Tibial artery (tissue), 4 donors: ENCODE data around the gene PIP4K2A.

Experiments used
- DNase-seq, 2 donors: peaks; one replicate each; pipeline ENCODE4 v3.0.0-alpha.2; 2019
- H3K27ac ChIP-seq, 2 donors: fragments of 200-600 bp; sonication (generic) in 1 of 2; 1 replicate in 1 of 2; 2 replicates in 1 of 2; pipeline ENCODE4 v1.5.1; 2018 to 2019; ENCODE audit warnings: mild to moderate bottlenecking in 1 of 2
- H3K27me3 ChIP-seq, 2 donors: fragments of 200-600 bp; sonication (generic) in 1 of 2; one replicate each; pipeline versions ENCODE4 v1.5.1 to v1.6.0; 2016 to 2019
- H3K36me3 ChIP-seq, 3 donors: fragments of 200-600 bp; sonication (generic) in 2 of 3; one replicate each; pipeline ENCODE4 v1.5.1; 2016 to 2019; ENCODE audit warnings: mild to moderate bottlenecking in 2 of 3
- H3K4me1 ChIP-seq, 4 donors: fragments of 200-600 bp; sonication (generic) in 2 of 4; 1 replicate in 3 of 4; 2 replicates in 1 of 4; pipeline ENCODE4 v1.5.1; 2016 to 2019
- H3K4me3 ChIP-seq, 2 donors: fragments of 200-600 bp; sonication (generic) in 1 of 2; 1 replicate in 1 of 2; 2 replicates in 1 of 2; pipeline ENCODE4 v1.5.1; 2018 to 2019; ENCODE audit warnings: mild to moderate bottlenecking in 2 of 2
- H3K9me3 ChIP-seq, 3 donors: fragments of 200-600 bp; sonication (generic) in 1 of 3; one replicate each; pipeline ENCODE4 v1.5.1; 2016 to 2019
- CTCF ChIP-seq, 2 experiments: fragments of 200-600 bp in 1 of 2; fragments of 450-650 bp in 1 of 2; IDR thresholded peaks; one replicate each; pipeline ENCODE4 v1.5.1; 2017 to 2019; ENCODE audit warnings: antibody characterized with exemption in 2 of 2, mild to moderate bottlenecking in 1 of 2, moderate library complexity in 1 of 2
- intact Hi-C: fragments of 100-400 bp; cut with DNase I; formaldehyde crosslinking; loops from one replicate; pipeline ENCODE4 v1.15.0; 2023; ENCODE audit warnings: low total_unique reads

Gene PIP4K2A

GRCh38 chr10:22552888-22553378 is 161.4 kb downstream of the PIP4K2A start:
- no peak for TF ChIP-seq CTCF (IDR thresholded peaks at IDR 0.05)
- no peaks in the 10 kb centered on the region for H3K9me3 ChIP-seq
- peaks cover 16 to 26% (median 17%) of the 10 kb centered on the region in 3 donors for H3K36me3 ChIP-seq
- no peaks in the 10 kb centered on the region for H3K27me3 ChIP-seq
- H3K4me1 ChIP-seq, result peaks cover 0 to 29% (median 12%) of the 10 kb centered on the region in 4 donors
- intact Hi-C loops, result no loop called here
- H3K4me3 ChIP-seq, result no peak overlapping the region
- DNase-seq, result no peak
- H3K27ac ChIP-seq, result no peak overlapping the region

- Histone ChIP-seq H3K27me3 (no peaks in the 10 kb centered on the region), H3K4me3 (no peak overlapping the region), H3K9me3 (no peaks in the 10 kb centered on the region), H3K4me1 (peaks cover 0 to 29% (median 12%) of the 10 kb centered on the region in 4 donors), H3K27ac (no peak overlapping the region), H3K36me3 (peaks cover 23 to 37% (median 28%) of the 10 kb centered on the region in 3 donors)
- intact Hi-C loops, result no loop called here
- no peak for DNase-seq
- TF ChIP-seq CTCF (IDR thresholded peaks at IDR 0.05), result no peak
Observed at GRCh38 chr10:22551681-22552365, 162.6 kb downstream of the PIP4K2A start.

- Histone ChIP-seq H3K36me3 (peaks cover 26 to 47% (median 38%) of the 10 kb centered on the region in 3 donors), H3K9me3 (no peaks in the 10 kb centered on the region), H3K27ac (no peak overlapping the region), H3K27me3 (no peaks in the 10 kb centered on the region), H3K4me3 (no peak overlapping the region), H3K4me1 (peaks cover 0 to 29% (median 12%) of the 10 kb centered on the region in 4 donors)
- peak; percentile 44 for TF ChIP-seq CTCF (IDR thresholded peaks at IDR 0.05)
- intact Hi-C loops, result no loop called here
- peak in 1 of 2 donors; percentile 43 for DNase-seq
Observed at GRCh38 chr10:22550732-22551131, 163.6 kb downstream of the PIP4K2A start.

GRCh38 chr10:22548344-22548743 is 166.0 kb downstream of the PIP4K2A start:
- Histone ChIP-seq H3K4me1 (peaks cover 0 to 9% (median 3%) of the 10 kb centered on the region in 4 donors), H3K9me3 (no peaks in the 10 kb centered on the region), H3K4me3 (no peak overlapping the region), H3K27ac (no peak overlapping the region), H3K27me3 (no peaks in the 10 kb centered on the region), H3K36me3 (peaks cover 28 to 53% (median 48%) of the 10 kb centered on the region in 3 donors)
- DNase-seq, result no peak
- TF ChIP-seq CTCF (IDR thresholded peaks at IDR 0.05), result no peak
- intact Hi-C loops, result loop anchor here (5.0 kb wide), 1 partner anchor 439 kb away; no protein-coding TSS in a partner anchor

GRCh38 chr10:22545643-22546042 is 168.7 kb downstream of the PIP4K2A start:
- no peak for TF ChIP-seq CTCF (IDR thresholded peaks at IDR 0.05)
- DNase-seq, result no peak
- H3K4me1 ChIP-seq, result no peaks in the 10 kb centered on the region
- no peaks in the 10 kb centered on the region for H3K9me3 ChIP-seq
- H3K36me3 ChIP-seq, result peaks cover 42 to 79% (median 61%) of the 10 kb centered on the region in 3 donors
- H3K27me3 ChIP-seq, result no peaks in the 10 kb centered on the region
- intact Hi-C loops, result loop anchor here (5.0 kb wide), 1 partner anchor 442 kb away; no protein-coding TSS in a partner anchor
- H3K27ac ChIP-seq, result no peak overlapping the region
- no peak overlapping the region for H3K4me3 ChIP-seq
